ENCODE results near the gene PHACTR1.

GRCh38 chr6:13146442-13146841 lies 429.9 kb downstream of the PHACTR1 start:
- TF ChIP-seq ISL1 (CRISPR knock-in tag; IDR thresholded peaks at IDR 0.05) (no peak), GLIS3 (CRISPR knock-in tag; IDR thresholded peaks at IDR 0.05) (no peak), ZFP30 (CRISPR knock-in tag; IDR thresholded peaks at IDR 0.05) (no peak), PPARA (CRISPR knock-in tag; IDR thresholded peaks at IDR 0.05; ENCODE audit: borderline replicate concordance) (no peak), PATZ1 (CRISPR knock-in tag; IDR thresholded peaks at IDR 0.05; ENCODE audit: borderline replicate concordance) (no peak), ZC3H10 (CRISPR knock-in tag; IDR thresholded peaks at IDR 0.05) (no peak), ARNTL (CRISPR knock-in tag; IDR thresholded peaks at IDR 0.05; ENCODE audit: borderline replicate concordance, low read depth) (no peak), ESRRG (CRISPR knock-in tag; IDR thresholded peaks at IDR 0.05) (no peak)

Measured in SK-N-SH treated with all-trans-retinoic acid at 6 μM for 48 hours (cell line).